A549 treated with Hydrocortisone at 1 μM for 4 hours (cell line): ENCODE results near the gene FXR1. TPM values are rescaled to one million over a fixed set of nuclear protein-coding genes. Genes with fewer than 3 reads are reported as not detected.

Source experiments
- total RNA-seq: library from RNA; stranded (reverse); fragments of 200-300 nt; extraction: Qiagen RNA extraction; gene quantifications from 5 replicates; pipeline ENCODE4 v1.2.3, GENCODE V29; 2022

Gene FXR1
- 58.5 to 110 TPM (median 70.7 TPM) in 5 replicates for total RNA-seq

DNA sequence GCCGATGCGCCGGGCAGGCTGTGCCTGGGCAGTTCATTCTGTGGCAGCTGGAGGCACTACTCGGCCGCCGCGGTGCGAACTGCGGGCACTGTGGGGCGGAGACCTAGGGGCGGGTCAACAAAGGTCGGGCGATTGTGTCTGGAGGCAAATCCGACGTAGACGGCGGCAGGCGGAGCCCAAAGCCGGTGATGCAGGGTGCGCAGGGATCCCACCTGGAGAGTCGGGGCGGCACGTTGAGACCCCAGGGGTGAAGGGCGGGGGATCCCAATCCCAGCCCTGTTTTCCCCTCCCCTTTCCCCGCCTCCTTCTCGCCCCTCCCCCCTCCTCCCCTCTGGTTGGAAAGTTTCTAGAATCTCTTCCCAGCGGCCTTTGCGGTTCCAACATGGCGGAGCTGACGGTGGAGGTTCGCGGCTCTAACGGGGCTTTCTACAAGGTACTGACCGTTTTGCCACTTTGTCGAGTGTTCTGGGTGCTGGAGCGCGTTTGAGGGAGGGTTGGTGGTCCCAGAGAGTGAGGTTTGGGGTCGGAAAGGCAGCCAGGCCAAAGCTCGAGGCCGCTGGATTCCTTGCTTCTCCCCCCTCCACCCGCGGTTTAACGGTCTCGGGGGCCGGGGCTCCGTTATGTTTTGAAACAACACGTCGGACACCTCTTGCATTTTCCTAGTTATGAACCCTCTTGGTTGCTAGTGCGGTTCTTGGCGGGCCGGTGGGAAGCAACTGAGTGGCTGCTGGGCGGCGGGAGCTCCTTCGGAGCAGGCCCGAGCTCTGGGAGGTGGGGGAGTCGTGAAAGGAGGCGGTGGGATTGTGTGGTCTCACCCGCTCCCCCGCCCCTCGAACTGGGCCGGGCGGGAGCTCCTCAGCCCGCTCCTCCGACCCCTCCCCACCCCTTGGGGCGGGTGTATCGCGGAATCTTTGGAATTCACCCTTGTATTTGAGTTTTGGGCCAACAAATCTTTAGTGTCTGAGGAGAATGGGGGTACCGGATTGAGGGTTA is at the start of gene FXR1:
FXR1 (plus strand) TSS at position 367 of the 993 bp plus-strand sequence; CDS start at position 383, 16 bp downstream.

GRCh38 chr3:180989291-180990163 is 77.1 kb downstream of the FXR1 start, which contains the start of gene DNAJC19:
TSS of gene DNAJC19 (minus strand) at chr3:180989736. CDS start at chr3:180989602, 134 bp downstream.

Other genes starting within 250 kb of the FXR1 start
- gene CCDC39, start 233.2 kb upstream of the FXR1 start, total RNA-seq, result not detected in 5 replicates
- 21.3 to 23.6 TPM (median 23.2 TPM) in 5 replicates for gene DNAJC19, start 77.1 kb downstream of the FXR1 start, total RNA-seq